ENCODE measurements around the gene LRP6.
A peak's percentile ranks its signal among the peaks of the same experiment; 100 is the strongest.
"Not testable (repeated sequence)": the region's sequence is repeated elsewhere in the genome, so short reads cannot be mapped to it uniquely, and the experiment has no call there.

The LRP6 gene

DNA sequence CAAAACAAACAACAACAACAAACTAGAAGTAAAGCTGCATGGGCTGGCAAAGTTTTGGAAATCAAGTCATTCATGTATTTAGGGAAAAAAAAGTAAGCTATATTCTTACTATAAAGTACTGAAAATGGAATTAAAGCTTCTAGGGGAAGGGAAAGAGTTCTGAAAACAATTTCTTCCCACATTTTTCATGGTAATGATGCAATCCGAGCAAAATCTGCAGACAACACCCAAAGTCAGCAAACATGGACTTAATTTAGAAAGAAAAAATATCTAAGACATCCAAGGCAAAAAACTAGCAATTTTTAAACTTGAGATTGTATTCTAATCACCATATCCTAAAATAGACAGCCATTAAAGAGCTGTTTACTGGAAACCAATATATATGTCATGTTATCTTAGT, 86.3 kb downstream of the LRP6 start:
- DNase-seq (ENCODE audit: low read depth in 3 of 3): no peak

DNA sequence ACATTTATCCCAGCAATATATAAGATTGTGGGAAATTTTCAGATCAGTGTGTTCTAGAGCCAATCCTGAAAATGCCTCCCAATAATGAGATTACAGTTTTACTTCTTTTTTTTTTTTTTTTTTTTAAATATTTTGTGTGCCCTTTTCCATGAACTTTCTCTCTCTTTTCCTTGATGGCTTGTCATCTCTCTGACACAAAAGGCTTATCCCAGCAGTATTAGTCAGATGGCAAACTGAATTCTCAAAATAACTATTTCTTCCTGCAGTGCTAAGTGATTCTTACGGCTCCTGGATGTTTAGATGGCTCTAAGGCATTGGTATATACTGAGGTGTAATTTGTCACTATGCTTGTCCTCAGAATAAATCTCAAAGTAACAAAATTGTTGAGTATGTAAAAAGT, 86.7 kb downstream of the LRP6 start:
- DNase-seq (ENCODE audit: low read depth in 3 of 3): no peak

DNA sequence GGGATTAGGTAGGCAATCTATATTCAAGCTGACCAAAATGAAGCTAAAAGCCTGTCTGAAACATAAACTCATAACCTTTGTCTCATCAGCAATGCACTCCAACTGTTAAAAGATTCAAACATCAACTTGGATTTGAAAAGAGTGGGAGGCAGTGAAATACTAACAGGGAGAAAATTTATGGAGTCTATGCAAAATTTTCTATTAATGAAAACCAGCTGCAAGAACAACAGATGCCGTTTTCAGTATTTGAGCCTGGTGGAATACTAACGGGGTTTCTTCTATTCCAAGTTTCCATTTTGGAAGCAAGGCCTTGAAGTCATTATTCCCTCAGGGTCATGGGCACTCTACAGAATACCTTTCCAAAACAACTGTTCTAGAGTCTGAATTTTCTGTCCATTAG, 88.3 kb downstream of the LRP6 start:
- DNase-seq (ENCODE audit: low read depth in 3 of 3): no peak

DNA sequence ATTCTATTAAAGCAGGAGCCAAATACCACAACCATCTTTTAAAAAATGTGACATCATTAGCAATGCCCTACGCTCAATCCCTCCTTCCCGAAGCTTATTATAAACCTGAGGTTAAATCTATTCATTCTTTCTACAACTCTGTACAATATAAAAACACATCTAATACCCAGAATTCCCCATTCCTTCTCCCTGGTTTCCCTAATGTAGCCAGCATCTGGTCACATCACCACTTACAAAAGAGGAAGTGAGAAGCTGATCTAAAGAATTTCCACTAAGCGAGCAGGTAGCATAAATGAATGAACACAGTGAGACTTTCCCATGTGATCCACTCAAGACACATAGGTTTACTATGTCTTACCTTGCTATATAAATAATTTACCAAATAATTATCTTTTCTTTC, 90.4 kb downstream of the LRP6 start:
- no peak for DNase-seq (ENCODE audit: low read depth in 3 of 3)

GRCh38 chr12:12171991-12172511, 94.8 kb downstream of the LRP6 start:
- DNase-seq (ENCODE audit: low read depth in 3 of 3): peak in 1 of 3 experiments; percentile 12

DNA sequence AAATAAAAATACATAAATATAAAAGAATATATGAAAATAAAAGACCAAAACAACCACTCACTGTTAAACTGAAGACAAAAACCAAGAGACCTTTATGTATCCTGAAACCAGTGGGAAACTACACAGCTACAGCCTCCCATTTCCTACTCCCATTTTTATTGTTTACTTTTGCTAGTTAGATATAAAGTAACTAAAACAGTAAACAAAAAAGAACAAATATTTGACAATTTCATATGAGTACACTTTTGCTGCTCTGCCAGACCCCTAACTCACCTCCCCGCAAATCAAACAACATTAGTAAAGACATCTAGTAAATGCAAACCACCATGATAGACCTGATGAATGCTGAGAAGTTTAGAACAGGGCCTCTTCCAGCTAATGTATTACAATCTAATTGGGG, 99.0 kb downstream of the LRP6 start:
- no peak for DNase-seq (ENCODE audit: low read depth in 3 of 3)

DNA sequence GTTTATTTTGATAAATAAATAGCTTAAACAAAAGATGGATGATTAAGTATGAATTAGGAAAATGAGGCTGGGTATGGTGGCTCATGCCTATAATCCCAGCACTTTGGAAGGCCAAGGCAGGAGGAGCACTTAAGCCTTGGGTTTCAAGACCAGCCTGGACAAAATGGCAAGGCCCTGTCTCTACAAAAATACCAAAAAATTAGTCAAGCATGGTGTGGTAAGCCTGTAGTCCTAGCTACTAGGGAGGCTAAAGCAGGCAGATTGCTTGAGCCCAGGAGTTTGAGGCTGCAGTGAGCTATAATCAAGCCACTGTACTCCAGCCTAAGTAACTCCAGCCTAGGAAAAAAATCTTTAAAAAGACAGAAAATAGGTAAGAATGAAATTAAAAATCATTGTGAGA, 100.1 kb downstream of the LRP6 start:
- no peak for DNase-seq (ENCODE audit: low read depth in 3 of 3)

- no peak for DNase-seq (ENCODE audit: low read depth in 3 of 3)
These were observed 106.9 kb downstream of the LRP6 start for GRCh38 chr12:12159988-12160387.

GRCh38 chr12:12158858-12159257, 108.0 kb downstream of the LRP6 start:
- no peak for DNase-seq (ENCODE audit: low read depth in 3 of 3)

- DNase-seq (ENCODE audit: low read depth in 3 of 3): no peak
These were observed 109.4 kb downstream of the LRP6 start for GRCh38 chr12:12157424-12157823.

- DNase-seq (ENCODE audit: low read depth in 3 of 3): no peak
These were observed 110.0 kb downstream of the LRP6 start for GRCh38 chr12:12156828-12157227.

DNA sequence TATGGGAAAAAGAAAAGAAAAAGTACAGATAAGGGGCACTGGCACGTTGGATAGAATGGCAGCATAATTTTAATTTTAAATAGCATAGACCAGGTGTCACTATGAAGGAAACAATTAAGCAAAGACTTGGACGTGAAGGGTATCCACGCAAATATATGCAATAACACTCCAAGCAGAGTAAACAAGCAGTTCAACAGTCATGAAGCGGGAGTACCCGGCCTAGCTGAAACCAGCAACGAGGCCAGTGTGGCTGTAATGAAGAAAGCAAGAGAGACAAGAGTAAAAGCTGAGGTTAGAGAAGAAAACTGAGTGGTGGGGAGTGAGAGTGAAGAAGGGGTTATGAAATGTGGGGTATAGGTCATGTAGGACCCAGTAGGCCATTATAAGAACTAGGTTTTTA, 110.7 kb downstream of the LRP6 start:
- DNase-seq (ENCODE audit: low read depth in 3 of 3): no peak

DNA sequence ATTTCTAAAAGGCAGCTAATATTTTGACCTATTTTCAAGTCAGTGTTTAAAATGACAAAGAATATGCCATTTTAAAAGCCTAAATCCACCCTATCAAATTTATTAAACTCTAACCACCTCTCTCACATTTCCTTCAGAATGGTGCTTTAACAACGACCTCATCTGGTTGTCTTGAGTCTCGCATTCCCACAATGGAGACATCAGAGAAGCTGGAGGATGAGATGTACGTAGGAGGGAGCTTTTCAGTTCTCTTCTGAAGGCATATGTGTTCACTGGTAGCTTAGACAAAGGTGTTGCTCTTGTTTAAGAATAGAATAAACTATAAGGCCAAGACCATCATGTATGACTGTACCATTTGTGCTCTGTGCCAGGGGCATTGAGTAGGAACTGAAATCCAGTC, 113.2 kb downstream of the LRP6 start:
- DNase-seq (ENCODE audit: low read depth in 3 of 3): no peak

DNA sequence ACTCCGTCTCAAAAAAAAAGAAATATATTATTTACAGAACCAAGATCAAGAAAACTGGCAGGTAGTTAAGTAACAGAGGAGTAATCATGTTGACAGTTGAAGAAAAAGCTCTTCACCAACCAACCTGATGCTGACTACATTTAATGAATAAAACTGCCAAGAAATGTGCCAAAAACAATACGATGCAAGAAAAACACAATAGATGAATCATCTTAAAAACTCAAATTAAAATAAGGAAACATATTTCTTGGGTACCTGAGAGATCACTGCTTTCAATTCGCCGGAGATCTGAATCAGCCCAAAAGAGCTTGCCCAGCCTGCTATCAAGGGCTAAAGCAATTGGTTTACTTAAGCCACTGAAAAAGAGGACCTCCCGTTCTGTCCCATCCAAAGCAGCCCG, 119.7 kb downstream of the LRP6 start:
- DNase-seq (ENCODE audit: low read depth in 3 of 3): no peak

GRCh38 chr12:12144531-12144930, 122.3 kb downstream of the LRP6 start:
- DNase-seq (ENCODE audit: low read depth in 3 of 3): not testable (repeated sequence)

DNA sequence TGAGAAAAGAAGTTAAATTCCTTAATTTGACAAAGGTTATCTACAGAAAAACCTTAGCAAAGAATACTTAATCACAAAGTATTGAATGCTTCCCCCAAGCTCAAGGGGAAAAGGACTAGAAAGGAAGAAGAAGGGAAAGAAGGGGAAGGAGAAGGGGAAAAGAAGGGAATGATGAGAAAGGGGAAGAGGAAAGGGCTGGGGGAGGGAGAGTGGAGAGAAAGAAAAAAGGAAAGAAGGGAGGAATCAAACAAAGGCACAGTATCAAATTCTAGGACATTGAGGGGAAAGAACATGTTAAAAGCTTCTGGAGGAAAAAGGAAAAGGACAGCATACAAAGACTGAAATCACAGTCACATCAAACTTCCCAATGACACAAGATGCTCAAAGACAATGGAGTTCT, 125.8 kb downstream of the LRP6 start:
- no peak for DNase-seq (ENCODE audit: low read depth in 3 of 3)

DNA sequence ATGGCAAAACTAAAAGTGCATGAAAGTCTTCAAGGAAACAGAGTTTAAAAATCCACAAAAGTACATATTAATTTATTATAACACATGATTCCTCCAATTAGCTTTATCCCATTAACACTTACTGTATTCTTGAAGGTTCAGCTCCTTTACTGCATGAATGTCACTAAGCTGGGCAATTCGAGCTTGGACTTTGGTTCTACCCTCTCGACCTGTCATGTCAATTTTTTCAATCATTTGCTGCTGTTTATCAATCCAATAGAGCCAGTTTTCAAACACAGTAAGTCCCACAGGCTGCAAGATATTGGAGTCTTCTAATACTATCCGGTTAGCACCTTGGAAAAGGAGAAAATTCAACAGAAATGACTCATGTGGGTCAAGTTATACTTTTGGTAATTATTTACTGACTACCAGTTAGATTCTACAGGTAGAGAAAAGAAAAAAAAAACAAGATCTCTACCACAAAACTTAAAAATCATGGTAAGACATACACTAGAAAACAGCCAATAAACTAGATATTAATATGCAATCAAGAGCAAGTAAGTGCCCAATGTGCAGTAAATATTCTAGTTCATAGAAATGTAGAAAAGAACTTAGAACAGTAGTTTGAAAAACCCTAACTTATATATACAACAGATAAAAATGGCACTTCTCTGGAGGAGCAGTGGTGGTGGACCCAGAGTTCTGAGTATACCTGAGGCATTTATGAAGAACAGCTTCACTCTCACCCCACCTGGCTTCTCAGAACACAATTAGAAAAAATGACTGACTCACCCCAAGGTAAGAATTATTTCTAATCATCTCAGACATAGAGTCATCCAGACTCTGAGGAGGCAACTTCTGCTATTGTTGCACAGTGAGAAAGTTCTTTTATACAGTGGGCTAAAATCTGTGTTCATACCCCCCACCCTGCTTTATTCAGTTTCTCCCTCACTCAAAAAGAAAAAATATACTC, 128.4 kb downstream of the LRP6 start:
- no peak for DNase-seq (ENCODE audit: low read depth in 3 of 3)

DNA sequence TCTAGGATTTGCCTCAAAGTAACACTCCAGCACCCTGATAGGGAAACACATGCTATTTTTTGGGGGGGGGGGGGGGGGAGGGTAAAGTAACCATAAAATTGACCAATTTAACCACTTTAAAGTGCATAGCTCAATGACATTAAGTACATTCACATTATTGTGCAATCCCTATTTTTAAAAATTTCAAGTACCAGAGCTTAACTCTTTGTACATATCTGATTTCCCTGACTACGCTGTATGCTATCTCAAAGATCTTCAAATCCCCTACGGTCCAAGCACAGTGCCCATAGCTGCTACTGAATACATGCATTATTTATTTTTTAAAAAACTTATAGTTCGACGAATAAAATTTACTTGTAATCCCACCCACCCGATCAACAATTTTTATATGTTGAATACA, 133.1 kb downstream of the LRP6 start:
- DNase-seq (ENCODE audit: low read depth in 3 of 3): no peak

GRCh38 chr12:12133259-12133658, 133.6 kb downstream of the LRP6 start:
- DNase-seq (ENCODE audit: low read depth in 3 of 3): no peak

GRCh38 chr12:12128670-12129069, 138.2 kb downstream of the LRP6 start:
- no peak for DNase-seq (ENCODE audit: low read depth in 3 of 3)

- DNase-seq (ENCODE audit: low read depth in 3 of 3): no peak
These were observed 139.5 kb downstream of the LRP6 start for GRCh38 chr12:12127304-12127703.

GRCh38 chr12:12126551-12126950, 140.3 kb downstream of the LRP6 start:
- DNase-seq (ENCODE audit: low read depth in 3 of 3): no peak

DNA sequence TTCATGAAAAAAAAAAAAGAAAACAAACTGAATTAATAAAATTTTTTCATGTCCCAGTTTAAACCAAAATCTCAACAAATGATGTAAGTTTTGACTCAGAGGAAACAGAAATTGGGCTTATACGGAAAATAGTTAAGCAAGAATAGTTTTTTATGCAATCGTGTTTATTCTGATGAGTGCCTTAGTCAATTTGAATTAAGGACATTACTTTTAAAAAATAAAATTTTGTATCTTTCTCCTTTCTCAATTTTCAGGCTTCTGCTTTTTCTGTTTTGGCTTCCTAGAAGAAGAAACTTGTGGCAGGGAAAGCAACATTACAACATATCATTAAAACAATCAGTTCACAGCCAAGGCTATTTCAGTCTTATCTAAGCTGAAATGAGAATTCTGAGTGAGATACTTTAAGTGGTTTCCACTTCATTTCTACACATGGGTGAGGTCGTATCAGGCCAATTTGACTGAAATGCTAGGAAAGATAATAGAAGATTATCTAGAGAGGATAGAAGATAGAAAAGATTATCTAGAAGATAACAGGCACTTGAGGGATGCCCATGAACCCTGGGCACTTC, 143.7 kb downstream of the LRP6 start:
- no peak for DNase-seq (ENCODE audit: low read depth in 3 of 3)

All from stimulated activated CD4-positive, alpha-beta T cell treated with anti-CD3 and anti-CD28 coated beads, TNF-alpha, amount 100 ng/mL, for 24 hours (primary cell).